GM12892 (cell line): ENCODE data around the gene KIRREL3.

Source experiments
- POLR2A ChIP-seq: IDR thresholded peaks from 2 replicates; pipeline ENCODE4 v1.6.1; 2011; ENCODE audit warnings: low read depth, low read length, control low read depth
- POLR2AphosphoS5 ChIP-seq: IDR thresholded peaks from 2 replicates; pipeline ENCODE4 v1.6.1; 2011; ENCODE audit warnings: low read depth, low read length, control low read depth
- TAF1 ChIP-seq: IDR thresholded peaks from 2 replicates; pipeline ENCODE4 v1.6.1; 2011; ENCODE audit warnings: low read depth, mild to moderate bottlenecking, control low read depth, low read length, borderline replicate concordance

DNA sequence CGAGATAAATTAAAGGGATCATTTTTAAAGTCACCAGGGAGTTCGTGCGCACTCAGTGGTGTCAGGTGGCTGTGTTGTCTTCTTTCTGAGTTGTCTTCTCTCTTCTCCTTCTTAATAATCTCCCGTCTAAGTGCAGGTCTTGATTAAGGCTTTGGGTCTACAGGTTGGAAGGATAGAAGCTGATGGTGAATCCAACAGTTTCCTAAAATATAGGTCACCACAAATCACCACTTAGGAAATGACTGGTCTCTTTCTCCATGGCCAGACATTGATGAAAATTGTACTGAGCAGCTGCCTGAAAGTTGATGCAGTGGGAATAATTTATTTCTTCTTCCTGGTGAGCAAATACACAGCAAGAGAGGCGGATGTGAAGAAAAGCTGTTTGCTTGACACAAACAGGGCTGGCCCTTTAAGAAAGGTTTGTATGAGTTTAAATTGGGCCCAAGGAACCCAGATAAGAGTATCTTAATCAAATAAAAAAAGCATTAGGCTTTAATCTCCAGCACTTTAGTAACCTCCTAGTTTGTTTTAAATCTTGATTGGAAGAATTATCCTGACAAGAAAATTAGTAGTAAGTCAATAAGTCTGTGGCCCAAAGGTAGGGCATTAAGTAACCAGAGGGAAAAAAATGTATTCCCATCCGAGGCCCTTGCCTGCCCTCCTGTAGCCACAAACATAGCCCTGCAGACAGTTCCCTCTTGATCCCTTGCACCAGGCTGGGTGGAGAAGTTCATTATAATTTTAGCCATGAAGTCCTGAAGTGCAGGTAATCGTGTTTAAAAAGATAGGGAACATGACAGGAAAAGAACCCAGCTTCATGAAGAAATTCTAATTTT, 245.8 kb downstream of the KIRREL3 start:
- TF ChIP-seq POLR2AphosphoS5 (no peak), POLR2A (no peak), TAF1 (no peak)
